ENCODE data around the gene TMEM135.
"Not testable (repeated sequence)": the region's sequence is repeated elsewhere in the genome, so short reads cannot be mapped to it uniquely, and the experiment has no call there.

The TMEM135 gene

DNA sequence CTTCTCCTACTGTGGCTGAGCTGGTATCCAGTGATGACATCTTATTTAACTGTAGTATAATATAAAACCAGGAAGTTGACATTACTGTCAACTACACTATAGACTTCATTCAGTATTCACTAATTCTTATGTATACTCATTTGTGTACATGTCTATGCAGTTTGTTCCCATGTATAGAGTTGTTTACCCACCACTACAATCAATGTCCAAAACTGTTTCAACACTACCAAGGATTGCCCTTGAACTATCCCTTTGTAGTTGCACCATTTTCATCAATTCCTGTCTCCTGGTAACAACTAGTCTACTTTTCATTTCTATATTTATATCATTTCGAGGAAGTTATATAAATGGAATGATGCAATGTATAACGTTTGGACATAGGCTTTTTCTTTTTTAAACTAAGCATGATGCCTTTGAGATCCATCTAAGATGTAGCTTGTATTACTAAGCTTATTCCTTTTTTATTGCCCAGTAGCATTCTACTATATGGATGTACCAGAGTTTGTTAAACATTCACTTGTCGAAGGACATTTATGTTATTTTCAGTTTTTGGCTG, 39.2 kb downstream of the TMEM135 start:
- DNase-seq (ENCODE audit: low read depth): no peak

DNA sequence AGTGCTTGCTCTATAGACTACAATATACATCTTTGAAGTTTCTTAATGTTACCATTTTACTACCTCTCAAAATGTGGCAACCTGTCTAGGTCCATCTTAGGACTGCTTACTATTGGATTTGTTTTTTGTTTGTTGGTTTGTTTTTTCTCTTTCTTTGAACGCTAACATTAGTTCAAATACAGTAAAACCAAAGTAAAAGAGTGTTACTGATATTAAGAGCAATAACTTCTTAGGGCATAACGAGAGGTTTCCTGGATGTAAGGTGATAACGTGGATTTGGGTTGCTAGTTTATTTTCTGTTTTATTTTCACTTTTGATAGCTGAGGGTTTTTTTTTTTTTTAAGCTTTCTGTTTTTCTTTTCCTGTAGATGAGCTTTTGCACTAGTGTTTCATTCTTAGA, 43.6 kb downstream of the TMEM135 start:
- no peak for DNase-seq (ENCODE audit: low read depth)

DNA sequence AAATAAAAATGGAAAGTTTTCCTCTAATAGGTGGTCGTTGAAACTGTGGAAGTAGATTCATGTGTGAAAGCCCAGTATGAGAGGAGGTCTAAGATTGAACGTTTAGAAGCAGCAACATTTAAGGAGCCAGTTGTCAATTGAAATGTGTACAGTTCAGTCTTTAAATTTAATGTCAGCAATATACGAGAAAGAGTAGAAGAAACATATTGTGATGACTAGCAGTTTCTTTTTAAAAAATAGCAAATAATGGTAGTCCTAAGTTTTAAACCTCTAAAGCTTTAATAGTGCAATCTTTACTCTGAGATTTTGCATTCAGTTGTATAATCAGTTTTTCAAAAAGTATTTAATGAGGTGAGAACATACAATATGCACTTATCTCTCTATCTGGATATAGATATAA, 44.9 kb downstream of the TMEM135 start:
- no peak for DNase-seq (ENCODE audit: low read depth)

DNA sequence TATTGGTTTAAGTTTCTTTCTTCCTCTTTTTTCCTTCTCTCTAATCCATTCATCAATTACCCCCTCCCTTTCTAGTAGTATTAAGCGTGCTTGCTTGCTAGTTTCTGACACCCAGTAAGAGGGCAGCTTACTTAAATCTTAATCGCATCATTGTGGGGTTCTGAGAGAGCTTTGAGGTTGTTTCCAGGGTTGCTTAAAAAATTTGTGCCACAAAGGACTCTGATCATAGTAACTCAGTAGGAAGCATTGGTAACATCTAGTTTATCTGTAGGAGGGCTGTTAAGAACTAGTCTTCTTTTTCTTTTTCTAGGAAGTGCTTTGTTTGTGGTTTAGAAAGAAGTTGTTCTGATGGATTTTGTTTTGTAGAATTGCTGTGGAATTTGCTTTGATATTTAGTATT, 45.3 kb downstream of the TMEM135 start:
- no peak for DNase-seq (ENCODE audit: low read depth)

DNA sequence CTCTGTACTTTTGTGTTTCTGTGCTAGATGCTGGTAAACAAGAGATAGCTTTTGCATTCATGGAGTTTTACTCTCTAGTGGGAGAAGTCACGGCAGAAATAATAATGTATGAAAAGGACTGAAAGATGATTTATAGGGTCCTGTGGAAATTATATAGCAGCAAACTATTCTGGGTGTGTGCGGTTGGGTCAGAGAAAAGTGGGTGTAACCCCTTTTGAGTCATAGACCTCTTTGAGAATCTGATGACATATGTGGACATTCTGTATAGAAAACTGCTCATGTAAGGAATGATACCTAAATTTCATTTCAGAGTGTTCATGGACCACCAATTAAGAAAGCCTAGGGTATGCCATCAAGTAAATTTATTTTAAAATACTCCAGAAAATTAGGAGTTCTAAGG, 54.4 kb downstream of the TMEM135 start:
- DNase-seq (ENCODE audit: low read depth): no peak

DNA sequence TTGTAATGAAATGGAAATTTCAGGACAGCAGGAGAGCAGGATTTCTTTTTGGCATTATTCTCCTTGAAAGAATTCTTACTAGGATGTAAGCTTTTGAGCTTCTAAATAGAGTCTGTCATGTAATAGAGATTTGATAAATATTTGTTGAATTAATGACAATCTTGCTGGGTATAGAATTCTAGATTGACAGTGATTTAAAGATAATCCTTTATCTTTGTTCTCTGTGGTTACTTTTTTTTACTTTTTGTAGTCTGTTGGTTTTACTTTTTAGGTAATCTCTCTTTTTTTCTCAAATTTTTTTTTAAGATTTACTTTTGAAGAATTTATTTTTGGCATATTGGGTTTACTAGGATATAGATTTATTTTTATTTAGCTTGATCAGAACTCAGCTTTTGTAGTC, 54.8 kb downstream of the TMEM135 start:
- no peak for DNase-seq (ENCODE audit: low read depth)

DNA sequence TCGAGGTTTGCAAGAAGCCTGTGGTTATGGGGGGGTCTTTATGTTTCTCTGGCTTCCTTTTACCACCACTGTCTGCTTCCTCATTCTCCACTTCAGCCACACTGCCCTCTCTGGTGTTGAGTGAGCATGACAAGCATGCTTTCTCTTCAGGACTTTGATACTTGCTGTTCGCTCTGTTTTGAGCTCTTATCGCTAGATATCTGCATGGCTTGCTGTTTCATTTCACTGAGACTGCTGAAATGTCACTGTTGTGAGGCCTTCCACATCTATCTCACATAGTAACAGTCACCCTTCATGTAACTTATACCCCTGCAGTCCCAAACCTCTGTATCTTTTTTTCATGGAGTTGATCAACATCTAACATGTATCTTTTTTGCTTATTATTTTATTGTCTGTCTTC, 59.8 kb downstream of the TMEM135 start:
- no peak for DNase-seq (ENCODE audit: low read depth)

DNA sequence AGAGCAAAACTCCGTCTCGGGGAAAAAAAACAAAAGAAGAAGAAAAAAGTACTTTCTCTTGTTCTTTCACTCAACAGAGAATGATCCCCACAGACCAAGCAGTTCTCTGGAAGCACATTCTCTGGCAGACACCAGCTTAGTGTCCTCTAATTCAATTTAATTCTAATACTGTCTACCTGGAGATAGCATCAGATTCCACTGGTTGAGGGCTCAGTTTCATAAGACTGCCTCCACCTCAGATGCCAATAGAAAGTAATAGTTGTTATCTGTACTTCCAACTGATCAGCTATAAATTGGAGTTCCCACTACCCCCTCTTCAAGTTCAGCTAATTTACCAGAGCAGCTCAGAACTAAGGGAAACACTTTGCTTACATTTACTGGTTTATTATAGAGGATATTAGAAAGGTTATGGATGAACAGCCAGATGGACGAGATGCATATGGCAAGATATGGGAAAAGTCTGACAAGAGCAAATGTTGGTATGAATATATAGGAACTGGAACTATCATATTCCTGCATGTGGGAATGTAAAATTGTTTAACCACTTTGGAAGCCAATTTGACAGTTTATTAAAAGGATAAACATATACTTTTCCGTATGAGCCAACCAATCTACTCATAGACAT, 64.3 kb downstream of the TMEM135 start:
- no peak for DNase-seq (ENCODE audit: low read depth)

DNA sequence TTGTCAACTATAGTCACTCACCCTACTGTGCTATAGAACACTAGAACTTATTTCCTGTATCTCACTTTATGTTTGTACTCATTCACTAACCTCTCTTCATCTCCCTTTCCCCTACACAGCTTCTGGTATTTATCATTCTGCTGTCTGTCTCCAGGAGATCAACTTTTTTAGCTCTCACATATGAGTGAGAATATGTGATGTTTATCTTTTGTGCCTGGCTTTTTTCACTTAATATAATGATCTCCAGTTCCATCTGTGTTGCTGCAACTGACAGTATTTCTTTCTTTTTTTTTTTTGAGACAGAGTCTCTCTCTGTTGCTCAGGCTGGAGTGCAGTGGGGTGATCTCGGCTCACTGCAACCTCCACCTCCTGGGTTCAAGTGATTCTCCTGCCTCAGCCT, 68.1 kb downstream of the TMEM135 start:
- DNase-seq (ENCODE audit: low read depth): not testable (repeated sequence)

DNA sequence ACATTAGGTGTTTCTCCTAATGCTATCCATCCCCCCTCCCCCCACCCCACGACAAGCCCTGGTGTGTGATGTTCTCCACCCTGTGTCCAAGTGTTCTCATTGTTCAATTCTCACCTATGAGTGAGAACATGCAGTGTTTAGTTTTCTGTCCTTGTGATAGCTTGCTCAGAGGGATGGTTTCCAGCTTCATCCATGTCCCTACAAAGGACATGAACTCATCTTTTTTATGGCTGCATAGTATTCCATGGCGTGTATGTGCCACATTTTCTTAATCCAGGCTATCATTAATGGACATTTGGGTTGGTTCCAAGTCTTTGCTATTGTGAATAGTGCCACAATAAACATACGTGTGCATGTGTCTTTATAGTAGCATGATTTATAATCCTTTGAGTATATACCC, 69.6 kb downstream of the TMEM135 start:
- not testable (repeated sequence) for DNase-seq (ENCODE audit: low read depth)

DNA sequence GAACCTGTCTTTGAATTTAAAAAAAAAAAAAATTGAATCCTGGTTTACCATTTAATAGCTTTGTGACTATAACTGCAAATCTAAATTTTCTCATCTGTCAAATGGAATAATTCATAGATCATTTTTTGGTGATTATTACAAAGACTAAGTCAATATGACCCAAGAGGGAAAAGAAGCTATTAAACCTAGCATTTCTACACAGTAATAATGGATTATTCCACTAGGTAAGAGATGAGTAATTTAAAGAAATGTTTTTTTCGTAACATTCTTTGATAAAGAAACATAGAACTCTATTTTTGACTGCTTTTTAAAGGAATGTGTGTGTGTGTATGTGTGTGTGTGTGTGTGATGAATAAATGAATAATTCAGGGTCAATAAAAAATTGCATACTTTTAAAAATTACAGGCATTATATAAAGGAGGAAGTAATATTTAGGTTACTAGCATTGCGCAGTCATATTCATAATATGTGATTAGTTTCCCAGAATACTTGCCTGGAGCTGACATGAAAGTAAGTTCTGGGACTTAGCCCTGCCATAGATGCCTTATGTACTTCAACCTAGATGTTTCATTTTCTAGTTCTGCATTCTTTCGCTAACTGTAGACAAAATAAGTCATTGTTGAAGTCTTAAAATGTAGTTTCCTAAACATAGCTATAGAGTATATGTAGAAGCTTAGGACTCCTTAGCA, 72.9 kb downstream of the TMEM135 start:
- DNase-seq (ENCODE audit: low read depth): no peak

DNA sequence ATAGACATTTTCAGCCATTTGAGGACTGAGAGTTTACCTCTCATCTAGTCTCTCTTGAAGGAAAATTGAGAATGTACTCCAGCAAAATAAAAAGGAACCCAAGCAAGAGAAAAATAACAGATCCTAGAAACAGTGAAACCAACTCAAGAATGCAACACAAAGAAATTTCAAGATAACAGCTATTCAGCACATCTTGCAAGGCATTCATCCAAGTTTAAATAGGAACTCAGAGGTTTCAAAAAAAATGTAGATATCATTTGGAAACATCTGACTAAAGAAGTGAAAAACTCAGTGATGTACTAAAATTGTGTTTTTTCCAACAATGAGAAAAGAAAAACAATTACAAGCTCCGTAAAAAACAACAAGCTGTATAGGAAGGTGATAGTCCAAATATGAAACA, 76.4 kb downstream of the TMEM135 start:
- no peak for DNase-seq (ENCODE audit: low read depth)

DNA sequence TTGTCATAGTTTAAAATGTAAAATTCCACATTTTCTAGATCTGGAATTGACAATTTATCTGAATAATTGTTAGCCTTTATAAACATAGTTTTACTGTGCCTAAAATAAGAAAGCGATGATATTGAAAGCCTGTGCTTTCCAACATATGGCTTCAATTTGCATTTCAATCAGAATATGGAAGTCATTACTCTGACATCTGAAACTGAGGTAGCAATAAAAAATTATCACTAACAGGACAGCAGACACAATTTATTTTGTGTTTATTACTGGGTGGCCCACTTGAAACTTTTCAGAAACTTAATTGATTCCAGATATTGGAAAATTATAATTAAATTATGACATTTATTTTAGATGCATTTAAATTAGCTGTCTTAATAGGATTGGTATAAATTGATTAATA, 78.5 kb downstream of the TMEM135 start:
- DNase-seq (ENCODE audit: low read depth): no peak

DNA sequence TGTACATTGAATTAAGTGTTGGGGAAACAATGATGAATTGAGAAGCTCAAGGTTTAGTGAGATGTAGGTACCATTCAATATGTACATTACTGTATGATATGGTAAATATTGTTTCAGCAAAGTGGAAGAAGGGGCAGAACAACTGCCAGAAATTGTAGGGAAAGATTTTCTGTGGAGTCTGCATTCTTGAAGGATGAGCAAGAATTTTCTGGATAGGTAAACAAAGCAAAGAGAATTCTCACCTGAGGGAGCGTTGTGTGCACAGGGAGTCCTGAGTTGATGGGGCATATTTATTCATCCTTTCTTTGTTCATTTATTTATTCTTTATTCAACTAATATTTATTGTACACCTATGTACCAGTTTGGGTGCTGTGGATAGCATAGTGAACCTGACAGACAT, 83.2 kb downstream of the TMEM135 start:
- DNase-seq (ENCODE audit: low read depth): no peak

DNA sequence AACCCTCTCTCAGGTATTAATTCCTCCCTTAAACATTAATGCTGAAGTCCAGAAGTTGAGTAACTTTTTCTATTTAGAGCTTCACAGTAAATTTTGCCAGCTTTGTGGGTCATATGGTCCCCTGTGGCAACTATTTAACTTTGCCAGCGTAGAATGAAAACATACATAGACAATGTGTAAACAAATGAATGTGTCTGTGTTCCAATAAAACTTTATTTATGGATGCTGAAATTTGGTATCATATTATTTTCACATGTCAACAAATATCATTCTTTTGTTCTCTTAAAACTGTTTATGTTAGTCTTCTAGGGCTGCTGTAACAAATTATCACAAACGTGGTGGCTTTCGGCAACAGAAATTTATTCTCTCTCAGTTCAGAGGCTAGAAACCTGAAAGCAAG, 85.1 kb downstream of the TMEM135 start:
- no peak for DNase-seq (ENCODE audit: low read depth)

DNA sequence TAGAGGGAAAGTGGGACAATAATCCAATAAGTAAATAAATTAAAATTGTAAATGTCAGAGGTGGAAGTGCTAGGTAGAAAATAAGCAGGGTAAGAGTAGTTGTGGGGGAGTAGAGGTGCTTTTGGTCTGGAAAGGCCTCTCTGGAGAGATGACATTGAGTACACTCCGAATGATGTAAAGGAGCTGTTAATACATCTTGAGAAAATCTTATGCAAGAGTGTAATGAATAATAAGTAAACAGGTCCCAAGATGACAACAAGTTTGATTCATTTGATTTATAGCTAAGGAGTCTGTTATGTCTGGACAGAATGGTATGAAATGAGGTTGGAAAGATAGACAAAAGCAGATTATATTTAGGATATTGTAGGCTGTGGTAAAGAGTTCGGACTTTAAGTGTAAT, 87.5 kb downstream of the TMEM135 start:
- DNase-seq (ENCODE audit: low read depth): no peak

DNA sequence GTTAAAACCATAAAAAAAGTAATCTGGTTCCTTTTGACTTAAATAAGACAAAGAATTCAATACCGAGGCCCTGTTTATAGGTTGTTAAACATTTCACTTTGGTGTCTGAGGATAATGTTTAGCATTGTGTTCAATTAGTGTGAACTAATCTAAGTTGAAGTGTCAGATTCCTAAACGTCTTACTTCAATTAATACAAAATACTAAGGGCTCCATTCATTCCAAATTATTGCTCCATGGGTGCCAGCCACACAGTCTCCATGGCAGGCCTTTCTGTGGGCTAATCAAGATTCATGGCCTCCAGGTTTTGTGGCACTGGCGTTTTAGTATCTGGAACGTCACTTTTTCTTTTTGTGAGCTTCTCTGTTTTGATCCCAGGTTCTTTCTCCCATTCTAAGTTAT, 89.4 kb downstream of the TMEM135 start:
- no peak for DNase-seq (ENCODE audit: low read depth)

DNA sequence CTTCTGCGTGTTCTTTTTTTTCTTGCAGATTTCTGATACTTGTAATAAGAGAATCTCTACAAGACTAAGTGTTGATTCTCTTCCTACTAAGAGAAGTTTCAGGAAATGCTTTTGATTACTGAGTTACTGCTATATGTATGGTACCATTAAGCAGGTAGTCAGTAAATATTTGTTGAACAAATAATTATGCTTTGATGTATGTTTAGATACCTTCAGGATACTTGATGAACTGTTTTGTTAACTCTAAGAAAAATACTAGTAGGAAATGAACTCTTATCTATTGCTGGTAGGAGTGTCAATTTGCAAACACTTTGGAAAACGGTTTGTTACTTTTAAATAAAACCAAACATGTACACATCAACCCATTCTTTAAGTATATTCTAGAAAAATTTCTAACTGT, 90.6 kb downstream of the TMEM135 start:
- no peak for DNase-seq (ENCODE audit: low read depth)

DNA sequence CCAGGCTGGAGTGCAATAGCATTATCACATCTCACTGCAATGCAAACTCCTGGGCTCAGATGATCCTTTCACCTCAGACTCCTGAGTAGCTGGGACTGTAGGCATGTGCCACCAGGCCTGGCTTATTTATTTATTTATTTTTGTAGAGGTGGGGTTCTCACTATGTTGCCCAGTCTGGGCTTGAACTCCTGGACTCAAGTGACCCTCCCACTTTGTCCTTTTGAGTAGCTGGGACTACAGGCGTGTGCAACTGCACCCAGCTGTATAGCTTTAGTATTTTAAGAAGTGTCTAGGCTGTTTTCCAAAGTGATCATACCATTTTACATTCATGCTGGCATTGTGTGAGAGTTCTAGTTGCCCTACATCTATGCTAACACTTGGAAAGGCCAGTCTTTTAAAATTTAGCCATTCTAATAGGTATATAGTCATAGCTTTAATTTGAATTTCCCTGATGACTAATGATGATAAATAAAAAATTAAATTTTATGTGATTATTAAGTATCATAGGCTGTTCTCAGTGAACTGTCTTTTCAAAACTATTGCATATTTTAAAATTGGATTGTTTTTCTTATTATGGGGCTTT, 96.9 kb downstream of the TMEM135 start:
- no peak for DNase-seq (ENCODE audit: low read depth)

DNA sequence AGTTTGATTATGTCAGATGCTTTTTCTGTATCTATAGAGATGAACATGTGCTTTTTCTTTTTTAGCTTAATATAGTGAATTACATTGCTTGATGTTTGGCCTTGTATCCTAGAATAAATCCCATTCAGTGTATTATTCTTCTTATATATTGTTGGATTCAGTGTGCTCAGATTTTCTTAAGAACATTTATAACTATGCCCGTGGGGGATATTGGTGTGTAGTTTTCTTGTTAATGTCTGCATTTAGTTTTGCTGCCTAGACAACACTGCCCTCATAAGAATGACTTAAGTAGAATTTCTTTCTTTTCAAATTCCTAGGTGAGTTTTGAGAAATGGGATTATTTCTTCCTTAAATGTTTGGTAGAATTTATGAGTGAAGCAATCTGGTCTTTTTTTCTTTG, 98.5 kb downstream of the TMEM135 start:
- DNase-seq (ENCODE audit: low read depth): no peak

DNA sequence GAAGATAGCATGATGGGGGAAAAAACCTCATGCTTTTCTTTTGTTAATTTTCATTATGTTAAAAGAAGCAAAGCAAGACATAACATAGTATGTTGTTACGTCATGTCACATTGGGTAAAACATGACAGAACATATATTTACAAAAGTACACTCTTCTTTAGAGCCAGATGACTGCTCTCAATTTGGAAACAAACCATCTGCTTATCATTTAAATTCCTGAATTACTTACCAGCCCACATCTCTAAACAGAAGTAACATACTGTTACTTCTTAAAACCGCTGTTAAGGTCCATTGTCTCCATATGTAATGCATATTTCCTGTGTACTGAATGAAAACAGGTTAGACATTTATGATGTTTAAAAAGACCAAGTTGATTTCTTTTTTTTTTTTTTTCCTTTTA, 100.0 kb downstream of the TMEM135 start:
- DNase-seq (ENCODE audit: low read depth): no peak

DNA sequence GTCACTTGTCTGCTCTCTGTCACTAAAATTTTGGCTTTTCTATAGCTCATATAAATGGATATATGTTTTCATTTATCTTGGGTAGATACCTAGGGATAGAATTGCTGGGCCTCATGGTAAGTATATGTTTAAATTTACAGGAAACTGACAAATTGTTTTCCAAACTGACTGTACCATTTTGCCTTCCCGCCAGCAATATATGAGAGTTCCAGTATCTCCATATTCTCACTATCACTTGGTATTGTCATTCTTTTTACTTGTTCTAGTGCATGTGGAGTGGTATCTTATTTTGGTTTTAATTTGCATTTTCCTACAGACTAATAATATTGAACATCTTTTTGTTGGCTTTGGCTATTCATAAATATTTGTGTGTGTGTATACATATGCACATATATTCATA, 101.7 kb downstream of the TMEM135 start:
- DNase-seq (ENCODE audit: low read depth): no peak

DNA sequence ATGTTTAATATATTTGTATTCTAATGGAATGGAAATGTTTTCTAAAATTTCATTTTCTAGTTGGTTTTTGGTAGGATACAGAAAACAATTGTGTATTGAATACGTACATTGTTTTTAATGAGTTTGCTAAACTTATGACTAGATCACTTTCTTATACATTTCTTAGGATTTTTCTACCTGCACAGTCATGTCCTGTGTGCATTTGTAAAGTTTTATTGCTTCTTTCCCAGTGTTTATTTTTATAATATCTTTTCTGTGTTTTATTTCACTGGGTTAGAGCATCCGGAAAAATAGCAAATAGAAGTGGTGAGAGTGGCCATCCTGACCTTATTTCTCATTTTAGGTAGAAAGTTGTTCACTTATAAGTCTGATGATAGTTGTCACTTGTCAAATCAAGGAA, 103.6 kb downstream of the TMEM135 start:
- no peak for DNase-seq (ENCODE audit: low read depth)
